NCI-H2107 treated with DMSO at 0.1 percent for 48 hours (cell line): ENCODE data around the gene CNN3.

ENCODE experiments used
- DNase-seq: peaks from one replicate; lab custom pipeline; 2025; ENCODE audit not compliant: unreplicated experiment; lab: John Stamatoyannopoulos, UW

CNN3 gene

DNA sequence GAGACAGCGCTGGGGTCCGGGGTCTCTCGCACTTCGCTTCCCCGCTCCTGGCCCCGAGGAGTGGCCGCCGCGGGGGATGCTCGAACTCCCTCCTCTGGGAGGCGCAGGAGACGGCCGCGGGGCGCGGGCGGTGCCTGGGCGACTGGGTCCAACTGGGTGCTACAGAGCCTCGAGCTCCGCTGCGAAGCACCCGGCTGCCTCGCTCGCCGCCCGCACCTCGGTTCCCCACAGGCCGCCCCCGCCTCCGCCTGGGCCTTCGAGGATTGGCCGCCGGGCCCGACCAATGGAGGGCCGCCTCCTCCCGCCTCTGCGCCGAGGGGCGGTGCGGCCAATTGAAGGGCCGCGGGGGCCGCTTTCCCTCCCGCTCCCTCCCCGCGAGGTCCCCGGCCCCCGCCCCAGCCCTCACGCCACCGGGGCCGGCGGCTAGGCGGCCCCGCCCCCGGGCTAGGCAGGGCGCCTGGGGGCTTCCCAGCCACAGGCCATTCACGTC lies at the start of gene CNN3:
Gene CNN3 (minus strand): TSS at position 196 of the 490 bp plus-strand sequence. CDS start 216 bp downstream, outside the sequence.
- DNase-seq: peak; percentile 73

DNA sequence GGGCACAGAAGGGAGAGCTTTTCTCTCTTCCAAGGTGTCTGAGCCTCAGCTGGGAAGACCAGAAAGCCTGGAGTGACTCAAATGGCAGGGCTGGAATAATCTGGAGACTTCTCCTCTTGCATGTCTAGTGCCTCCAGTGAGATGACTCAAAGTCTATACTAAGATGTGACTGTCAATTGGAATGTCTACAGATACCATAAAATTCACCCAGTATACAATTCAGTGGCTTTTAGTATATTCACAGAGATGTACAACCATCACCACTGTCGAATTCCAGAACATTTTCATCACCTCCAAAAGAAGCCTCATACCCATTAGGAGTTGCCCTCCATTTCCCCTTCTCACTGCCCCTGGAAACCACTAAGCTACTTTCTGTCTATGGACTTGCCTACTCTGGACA lies 47.9 kb upstream of the CNN3 start:
- no peak for DNase-seq

DNA sequence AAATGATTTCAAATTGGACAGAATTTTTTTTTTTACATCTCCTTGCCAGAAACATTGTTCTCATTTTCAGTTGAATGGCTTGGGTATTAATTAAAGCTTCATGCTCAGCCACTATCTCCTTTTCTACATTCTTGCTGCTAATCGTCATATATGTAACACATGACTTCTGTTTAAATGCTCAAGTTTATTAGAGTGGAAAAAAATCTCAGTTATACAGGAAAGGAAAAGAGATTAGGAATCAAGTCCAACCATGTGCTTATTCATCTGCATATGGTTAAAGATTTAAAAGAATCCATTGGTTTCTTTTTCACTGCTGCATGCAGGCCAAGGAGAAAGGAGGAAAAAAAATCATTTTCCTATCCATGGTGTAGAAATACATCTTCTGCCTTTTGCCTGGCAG lies 47.3 kb upstream of the CNN3 start:
- DNase-seq: no peak

DNA sequence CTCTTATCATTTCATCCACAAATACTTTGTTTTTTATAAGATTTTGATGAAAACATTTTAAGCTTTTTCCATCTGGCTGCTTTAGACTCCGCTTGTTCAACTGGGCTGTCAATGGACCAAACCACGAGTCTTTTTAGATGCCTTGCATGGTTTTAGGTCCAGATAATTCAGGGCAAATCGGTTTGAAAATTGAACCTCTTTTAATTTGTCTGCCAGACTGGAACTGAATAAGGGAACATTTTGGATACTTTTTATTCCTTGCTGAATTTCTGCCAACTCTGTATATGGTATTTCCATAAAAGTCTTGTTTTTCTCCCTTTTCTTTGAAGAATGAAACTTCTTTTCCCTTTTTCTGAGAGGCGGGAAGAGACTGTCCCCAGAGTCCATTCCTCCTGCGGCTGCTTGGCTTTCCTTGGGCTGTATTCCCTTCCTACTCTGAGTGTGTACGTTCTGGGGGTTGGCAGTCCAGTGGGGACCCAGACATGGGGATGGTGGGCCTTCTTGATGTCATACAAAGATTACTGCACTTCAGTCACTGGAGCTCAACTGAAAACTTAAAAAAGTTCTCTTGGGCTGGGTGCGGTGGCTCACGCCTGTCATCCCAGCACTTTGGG lies 46.5 kb upstream of the CNN3 start:
- no peak for DNase-seq

DNA sequence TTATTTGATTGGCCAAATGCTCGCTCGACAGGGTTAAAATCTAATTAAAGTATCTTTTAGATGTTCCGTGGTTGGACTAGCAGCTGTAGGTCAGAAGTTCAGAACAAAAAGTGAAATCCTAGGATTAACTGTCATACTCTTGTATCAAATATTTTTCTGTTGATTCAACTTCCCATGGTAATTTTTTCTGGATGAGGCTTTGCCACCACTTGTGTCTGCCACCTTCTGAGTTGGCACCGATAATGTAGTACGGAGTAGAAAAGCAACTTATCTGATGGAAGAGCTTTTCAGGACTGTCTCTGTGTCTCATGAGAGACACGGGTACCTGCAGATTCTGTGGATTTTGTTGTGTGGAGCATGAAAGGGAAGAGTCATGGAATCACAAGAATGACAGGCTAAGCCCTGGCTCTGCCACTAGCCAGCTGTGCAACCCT lies 44.6 kb upstream of the CNN3 start:
- DNase-seq: no peak

DNA sequence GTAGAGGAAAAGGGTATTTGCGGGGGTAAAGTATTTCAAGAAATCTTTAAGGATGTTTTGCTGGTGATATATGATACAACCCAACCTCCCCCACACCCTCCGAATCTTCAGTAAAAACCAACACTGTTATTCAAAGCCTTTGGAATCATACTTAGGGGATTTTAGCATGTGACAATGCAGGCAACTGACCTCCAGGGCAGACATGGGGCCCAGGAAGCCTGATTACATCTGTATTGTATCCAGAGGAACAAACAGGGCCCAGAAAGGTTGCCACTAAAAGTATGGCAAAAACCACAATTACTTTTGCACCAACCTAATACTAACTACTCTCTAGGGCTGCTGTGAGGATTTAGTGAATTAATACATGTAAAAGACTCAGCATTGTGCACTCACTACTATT lies 43.9 kb upstream of the CNN3 start:
- DNase-seq: no peak

DNA sequence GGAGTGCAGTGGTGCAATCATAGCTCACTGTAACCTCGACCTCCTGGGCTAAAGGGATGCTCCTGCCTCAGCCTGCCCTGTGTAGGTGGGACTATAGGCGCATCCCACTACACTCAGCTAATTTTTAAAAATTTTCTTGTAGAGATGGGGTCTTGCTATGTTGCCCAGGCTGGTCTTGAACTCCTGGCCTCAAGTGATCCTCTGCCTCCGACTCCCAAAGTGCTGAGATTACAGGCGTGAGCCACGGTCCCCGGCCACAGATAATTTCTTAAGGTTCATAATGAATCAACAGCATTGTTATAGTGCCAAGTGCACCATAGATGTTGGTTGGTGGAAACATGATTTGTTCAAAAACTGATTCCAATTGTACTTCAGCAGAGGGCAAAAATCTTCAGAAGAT lies 42.2 kb upstream of the CNN3 start:
- no peak for DNase-seq

DNA sequence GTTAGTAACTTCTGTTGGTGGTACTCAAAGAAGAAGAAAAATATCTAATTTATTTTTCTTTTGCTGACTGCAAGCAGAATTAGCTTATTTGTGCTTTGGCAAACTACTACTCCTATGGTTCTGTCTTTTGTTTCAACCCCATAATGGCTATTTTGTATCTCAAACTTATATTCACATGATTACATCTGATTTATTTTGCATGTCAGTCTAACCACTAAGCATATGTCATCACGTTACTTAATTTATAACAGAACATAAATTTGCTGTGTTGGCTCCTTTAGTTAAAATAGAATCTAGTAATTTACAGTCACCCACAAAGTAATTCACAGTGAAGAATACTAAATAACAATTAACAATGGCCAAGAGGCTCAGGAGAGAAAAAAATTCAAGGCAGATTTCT lies 39.1 kb upstream of the CNN3 start:
- no peak for DNase-seq

DNA sequence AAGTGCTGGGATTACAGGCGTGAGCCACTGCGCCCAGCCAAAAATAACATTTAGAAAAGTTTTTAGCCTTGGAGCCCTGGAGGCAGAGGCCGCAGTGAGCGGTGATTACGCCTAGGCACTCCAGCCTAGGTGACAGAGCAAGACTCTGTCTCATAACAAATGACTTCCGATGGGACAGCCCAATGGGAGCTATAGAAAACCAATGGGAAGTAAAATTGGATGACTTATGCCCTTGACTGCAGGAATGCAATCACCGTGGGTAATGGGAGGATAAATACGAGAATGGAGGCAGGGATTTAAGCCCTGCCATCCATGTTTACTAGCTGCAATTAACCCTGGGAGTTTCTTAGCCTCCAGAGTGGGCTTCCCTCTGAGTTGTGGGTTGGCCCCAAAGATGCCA lies 37.0 kb upstream of the CNN3 start:
- no peak for DNase-seq

DNA sequence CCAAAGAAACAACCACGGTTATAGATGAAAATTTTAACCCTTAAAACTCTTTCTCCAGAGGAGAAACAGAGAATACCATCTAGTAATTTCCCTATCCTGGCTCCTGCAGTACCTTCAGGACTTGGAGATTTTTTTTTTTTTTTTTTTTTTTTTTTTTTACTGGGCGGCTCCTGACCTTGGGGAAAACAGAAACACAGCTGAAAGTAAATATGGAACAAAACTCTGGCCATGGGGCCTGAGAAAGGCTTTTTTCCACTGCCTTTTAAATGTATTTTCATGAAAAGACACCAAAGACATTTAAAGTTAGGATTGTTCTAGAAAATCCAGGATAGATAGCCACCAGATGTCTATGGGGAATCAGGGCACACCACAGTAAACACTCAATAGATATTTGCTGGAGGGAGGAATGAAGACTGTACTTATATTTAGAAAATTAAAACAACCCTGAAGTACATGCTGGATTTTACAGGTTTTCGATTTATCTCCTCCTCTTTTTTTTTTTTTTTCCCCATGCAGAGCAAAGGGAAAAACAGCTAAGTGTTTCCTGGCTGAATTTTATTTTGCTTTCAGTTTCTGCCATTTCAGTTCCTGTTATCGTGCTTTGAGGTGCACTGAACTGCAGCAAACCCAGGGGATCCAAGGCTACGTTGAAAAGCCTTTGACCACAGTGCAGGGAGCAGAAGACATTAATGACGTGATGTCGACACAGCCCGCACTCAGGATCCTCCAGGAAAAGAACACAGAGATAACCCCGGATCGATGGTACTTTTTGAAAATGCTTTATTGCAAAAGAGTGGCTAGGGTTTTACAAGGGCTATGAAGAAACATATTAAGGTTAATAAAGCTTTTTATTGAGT lies 35.7 kb upstream of the CNN3 start:
- DNase-seq: no peak

DNA sequence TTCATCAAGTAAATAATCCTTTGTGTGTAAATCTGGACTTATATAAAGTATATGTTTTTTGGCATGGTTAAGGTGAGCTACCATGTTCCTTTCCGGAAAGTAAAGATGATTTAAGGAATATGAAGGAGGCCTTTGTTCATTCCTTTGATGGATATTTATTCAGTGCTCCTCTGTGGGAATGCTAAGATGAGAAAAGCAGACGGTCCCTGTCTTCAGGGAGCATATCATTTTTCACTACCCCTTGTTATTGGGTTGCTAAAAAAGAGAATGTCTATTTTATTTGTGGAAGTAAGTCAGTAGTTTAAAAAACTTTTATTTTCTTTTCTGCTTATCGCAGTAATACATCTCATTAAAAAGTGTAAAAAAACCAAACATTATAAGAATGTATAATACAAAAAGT lies 35.1 kb upstream of the CNN3 start:
- no peak for DNase-seq

DNA sequence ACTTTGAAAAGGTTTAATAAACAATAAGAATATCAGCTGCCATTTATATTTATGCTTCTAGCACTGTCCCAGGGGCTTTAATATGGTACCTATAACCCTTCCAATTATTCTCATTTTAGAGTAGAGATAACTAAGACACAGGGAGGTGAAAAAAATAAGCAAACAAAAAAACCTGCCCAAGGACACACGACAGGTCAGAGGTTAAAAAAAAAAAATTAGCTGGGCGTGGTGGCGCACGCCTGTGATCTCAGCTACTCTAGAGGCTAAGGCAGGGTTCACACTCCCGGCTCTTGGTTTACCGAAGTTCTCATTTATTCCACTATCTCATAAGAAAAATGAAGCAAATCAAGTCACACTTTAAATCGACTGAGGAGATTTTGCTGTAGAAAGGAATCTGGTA lies 34.7 kb upstream of the CNN3 start:
- DNase-seq: no peak

DNA sequence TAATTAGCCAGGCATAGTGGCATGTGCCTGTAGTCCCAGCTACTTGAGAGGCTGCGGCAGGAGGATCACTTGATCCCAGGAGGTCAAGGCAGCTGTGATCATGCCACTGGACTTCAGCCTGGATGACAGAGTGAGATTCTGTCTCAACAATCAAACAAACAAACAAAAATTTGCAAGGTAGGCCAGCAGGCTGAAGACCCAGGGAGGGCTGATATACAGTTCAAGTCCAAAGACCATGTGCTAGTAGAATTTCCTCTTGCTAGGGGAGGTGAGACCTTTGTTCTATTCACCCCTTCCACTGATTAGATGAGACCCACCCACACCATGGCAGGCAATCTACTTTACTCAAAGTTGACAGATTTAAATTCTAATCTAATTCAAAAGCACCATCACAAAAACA lies 31.2 kb upstream of the CNN3 start:
- no peak for DNase-seq

DNA sequence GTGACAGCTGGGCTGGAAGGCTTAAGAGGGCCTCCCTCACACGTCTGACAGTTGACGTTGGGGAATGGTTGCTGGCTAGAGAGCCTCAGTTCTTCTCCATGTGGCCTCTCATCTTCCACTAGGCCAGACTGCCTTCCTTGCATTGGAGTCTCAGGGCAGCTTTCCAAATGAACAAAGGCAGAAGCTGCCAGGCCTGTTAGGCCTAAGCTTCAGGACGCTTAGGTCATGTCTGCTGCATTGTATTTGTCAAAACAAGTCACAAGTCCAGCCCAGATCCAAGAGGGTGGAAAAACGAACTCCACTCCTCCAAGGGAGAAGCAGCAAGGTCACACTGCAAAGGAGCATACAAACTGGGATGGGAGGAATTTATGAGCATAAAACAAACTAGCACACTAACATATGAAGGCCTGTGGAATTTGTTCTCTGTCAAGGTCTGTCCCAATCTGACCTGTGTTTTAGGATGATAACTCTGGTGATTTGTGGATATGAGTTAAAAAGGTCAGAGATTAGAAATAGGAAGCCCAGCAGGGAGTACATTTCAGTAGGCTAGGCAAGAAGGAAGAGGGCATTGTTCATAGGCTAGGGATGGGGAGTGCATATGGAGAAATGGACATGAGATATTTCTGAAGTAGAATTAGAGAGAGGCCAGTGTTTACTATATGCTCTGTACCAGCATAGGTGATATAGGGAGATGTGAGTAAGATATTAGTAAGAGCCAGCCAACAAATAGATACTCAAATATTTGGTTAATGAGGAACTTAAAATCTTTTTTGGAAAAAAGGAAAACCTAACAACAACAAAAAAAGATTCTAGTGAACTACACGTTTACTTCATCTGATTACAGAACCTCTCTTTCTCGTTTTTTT lies 29.1 kb upstream of the CNN3 start:
- no peak for DNase-seq

DNA sequence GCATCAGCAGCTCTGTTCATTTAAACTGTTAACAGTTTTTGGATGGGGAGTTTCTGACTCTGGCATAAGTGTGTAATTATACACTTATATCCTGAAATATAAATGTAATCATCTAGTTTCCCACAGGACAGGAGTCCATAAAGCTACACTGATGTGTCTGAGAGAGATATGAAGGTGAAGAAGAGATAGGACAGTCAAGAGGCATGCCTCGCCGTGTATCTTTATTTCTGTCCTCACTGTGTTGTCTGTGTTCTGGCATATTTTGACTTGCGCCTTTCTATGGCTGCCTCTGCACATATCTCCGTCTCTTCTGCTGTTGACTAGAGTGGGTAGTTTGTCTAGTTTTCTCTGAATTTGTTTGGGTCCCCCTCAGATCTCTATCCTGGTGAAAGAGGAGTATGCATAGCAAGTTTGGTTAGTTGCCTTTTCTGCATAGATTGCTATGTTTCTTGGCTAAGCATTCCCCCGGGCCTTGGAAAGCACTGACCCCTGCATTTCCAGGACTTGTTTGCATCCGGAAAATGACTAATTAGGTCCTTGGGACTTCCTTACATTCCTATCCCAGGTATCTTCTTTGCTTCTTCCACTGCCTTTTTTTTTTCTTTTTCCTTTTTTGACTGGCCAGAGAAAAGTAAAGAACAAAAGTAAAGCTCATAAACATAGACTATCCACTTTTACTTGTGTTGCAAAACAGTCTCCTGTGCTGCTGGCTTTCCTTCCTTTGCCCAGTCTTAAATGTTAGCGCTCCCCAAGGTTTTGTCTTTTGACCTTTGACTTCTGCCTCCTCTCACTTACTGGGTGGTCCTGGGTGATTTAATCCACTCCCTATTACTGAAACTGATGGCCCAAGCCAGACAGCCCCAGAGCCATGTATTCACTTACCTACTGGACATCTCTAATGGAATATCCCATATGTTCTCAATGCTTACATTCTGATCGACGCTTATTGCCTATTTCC lies 27.6 kb upstream of the CNN3 start:
- DNase-seq: no peak

DNA sequence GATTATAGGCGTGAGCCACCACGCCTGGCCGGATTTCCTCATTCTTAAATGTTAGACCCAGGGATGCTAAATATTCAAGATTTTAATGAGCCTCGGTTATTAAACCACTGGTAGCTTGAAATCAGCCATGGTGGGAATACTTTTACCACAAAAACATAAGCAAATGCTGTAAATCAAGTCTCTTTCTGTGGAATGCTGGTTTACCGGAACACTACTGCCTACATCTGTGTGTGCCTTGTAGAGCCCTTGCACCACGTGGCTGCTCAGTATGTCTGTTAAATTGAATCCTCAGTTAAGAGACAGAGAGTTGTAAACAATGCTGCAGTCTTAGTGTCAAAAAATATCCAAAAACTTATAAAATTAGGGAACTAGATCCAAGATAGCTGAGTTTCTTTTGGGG lies 26.8 kb upstream of the CNN3 start:
- no peak for DNase-seq

DNA sequence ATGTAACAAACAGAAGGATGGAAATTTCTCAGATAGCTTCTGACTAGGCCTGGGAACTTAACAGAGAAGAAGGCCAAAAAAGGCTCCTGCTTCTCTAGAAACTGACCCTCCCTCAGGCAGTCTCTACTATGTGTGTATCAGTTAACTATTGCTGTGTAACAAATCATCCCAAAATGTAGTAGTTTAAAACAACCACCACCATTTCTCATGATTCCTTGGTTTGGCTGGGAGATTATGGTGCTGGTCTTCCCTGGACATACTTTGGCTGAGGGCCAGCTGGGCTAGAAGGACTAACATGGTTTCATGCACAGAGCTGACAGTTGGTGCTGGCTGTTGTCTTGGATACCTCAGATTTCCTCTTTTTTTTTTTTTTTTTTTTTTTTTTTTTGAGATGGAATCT lies 26.2 kb upstream of the CNN3 start:
- DNase-seq: no peak

DNA sequence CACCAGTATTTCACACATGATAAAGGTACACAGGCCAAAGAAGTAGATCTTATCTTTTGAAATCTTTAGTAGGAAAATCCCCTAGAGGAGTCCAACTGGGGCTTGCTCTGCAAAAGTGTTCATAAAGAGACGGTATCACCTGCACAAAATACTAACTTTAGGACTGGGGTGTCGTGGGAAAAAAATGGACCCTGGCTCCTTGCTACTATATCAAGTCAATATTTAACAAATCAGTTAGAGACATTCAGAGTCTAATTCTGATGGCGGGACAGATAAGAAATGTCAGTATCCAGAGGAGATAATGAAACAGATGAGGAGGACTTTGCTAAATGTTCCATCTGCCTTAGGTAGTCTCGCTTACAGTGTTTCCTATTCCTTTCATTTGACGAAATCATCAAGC lies 25.6 kb upstream of the CNN3 start:
- no peak for DNase-seq

DNA sequence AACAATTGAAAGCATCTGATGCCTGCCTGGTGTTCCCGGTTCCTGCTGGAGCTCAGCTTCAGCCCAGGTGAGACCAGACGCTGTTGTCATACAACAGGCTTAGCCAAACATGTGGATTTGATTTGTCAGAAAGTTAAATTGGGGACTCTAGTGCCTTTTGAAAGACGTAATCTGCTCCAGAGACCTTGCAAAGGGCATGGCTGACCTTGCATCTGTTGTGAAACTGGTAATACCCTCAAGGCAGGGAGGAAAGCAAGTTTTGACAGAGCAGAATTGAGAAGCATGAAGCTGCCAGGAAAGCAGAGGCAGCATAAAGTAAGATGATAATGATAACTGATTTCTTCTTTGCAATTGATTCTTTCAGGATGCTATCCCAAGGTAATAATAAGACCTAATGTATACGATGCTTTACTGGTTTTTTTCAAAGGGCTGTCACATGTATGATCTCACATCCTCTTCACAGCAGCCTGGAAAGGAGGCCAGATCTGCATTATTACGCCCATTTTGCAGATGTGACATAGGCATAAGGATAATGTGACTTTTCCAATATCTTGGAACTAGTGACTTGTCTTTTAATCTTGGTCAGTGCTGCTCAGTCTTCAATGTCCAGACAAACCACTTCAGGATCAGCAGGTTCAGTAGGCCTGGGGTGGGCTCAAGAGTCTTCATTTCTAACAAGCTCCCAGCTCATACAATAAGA lies 24.7 kb upstream of the CNN3 start:
- DNase-seq: no peak

DNA sequence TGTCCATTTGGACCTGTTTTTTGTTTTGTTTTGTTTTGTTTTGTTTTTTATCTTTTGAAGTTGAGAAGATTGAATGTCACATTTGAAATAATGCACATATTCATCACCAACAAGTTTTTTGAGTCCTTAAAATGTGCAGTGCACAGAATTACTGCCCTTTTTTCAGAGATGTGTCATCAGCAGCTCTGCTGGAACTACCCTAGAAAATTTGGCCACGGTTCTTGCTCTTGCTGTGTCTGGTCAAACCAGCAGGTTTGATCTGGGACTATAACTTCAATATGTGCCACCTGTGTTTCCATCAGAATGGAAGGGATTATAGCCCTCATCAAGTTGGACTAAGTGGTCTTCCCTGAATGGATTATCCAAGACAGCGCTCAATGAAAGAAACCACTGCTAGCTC lies 24.1 kb upstream of the CNN3 start:
- DNase-seq: no peak
